ENCODE measurements around the gene SORCS3. TPM values are rescaled to one million over a fixed set of nuclear protein-coding genes. Genes with fewer than 3 reads are reported as not detected.

SORCS3 gene
- polyA plus RNA-seq, 4 donors = 4.2 to 21.8 (median 4.8) TPM

DNA sequence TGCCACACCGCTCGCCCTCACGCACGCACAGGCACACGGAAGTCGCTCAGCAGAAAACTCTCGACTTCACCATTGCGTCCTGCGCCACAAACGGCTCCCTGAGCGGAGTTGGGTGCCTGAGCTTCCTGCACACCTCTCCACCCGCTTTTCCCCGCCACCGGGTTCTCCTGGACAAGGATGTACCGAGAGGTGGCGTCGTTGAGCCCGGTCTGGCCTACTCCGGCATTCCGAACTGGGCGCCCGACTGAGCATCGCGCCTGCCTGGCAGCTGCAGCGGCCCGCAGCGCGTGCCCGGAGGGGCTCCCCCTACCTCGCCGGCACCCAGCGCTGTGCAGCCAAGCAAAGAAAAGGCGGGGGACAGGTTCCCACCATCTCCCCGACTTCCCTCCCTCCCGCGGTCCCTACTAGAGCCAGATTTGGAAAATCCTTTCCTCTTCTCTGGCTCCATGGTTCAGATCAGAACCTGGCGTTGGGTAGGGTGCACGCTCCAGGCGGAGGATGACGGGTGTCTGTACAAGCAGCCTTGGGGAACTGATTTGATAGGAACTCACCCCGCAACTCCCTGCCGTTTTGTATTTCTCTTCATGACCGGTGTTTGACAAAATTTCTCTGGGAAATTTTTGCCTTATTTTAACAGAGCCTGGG, 1.7 kb downstream of the SORCS3 start:
- DNase-seq (ENCODE audit: low read depth in 4 of 4, low spot score in 3 of 4) = peak in 2 of 4 donors; percentile 66 to 67

DNA sequence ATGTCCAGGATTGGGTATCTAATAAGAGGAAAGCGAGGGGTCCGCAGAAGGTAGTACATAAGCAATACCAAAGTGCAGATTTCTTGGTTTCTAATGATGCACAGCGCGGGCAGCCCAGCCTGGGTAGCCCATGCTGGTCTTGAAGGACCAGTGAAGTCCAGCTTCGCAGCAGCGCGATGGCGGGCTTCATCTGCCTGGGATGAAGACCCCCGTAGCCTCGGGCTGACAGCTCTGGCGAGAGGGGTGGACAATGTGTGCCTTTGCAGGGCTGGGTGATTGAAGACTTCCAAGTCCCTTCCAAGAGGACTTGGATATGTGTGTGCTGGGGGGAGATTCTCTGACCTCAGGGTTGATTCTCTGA, 2.2 kb downstream of the SORCS3 start:
- no peak for DNase-seq (ENCODE audit: low read depth in 4 of 4, low spot score in 3 of 4)

DNA sequence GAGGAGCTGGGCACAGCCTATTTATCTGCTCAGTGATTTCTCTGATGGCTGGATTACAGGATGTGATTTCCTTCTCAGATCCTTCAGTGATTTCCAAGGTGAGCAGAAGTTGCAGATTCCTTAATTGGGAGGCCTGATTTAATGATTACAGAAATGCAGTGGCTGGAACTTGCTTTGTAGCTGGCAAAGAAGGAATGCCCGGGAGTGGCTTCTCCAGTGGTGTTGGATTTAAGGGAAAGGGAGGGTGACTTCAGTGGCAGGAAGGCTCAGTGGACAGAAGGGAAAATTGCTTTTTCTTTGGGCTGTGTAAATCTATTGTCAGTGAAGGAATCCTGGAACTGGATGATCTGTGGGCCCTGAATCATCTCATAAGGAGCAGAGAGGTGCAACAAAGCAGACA, 5.1 kb downstream of the SORCS3 start:
- DNase-seq (ENCODE audit: low read depth in 4 of 4, low spot score in 3 of 4) = no peak

DNA sequence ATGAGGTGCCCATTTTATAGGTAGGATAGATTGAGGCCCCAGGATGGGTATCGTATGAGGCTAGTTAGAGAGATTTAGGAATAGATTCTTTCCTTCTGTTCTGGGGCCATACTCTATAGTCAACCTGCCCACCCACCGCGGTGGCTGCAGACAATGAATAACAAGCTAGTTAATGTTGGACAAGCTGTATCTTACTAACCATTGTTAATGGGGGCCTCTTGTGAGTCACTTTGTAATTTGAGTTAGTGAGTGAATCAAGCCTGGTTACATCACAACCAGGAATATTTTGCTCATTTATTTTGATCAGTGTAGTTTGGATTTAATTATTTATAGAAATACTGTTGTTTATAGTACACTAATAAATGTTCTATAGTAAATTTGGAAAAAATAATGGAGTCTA, 7.3 kb downstream of the SORCS3 start:
- no peak for DNase-seq (ENCODE audit: low read depth in 4 of 4, low spot score in 3 of 4)

DNA sequence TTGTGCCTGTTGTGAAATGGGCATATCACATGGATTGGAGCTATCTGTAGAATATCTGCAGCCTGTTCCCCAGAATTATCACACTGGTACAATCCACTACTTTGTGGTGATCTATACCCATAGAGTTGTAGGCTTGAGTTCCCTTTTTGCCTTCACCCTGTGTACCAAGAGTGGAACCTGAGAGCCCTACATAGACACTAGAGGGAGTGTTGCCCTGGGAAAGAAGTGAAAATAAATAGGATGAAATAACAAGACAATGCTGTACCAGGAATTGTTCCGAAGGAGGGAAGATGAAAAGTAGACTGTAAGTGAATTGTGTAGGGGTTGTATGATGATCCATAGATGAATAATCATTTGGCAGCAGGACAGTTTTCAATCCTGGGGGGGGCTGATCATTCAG, 9.0 kb downstream of the SORCS3 start:
- no peak for DNase-seq (ENCODE audit: low read depth in 4 of 4, low spot score in 3 of 4)

DNA sequence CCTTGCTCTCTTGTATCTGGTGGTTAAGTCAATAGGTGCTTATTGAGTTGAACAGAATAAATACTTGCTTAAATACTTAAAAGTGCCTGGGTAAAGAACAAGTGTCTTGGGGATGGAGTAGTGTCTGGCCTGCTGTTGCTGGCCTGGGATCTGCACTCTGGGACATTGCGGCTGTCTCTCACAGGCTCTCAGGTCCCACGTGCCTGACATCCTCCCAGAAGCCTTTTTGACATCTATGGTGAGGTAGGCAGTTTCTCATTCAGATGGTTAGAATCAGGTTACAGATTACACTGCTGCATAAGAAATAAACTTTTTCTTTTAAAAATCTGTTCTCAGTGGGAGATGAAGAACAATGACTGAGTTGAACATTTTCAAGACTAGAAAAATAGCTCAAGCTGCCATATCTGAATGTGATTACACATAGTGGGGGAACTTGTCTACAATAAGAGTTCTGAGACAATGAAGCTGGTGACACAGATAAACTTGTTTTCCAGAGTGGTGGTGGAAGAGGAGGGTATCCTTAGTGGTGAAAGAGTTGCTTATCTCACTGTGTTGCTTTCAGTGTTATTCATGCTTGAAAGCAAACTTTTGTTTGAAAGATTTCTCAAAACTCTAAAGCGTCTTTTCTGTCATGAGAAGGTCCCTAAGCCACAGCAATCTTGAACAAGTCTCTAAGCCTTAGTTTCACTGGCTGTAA, 9.7 kb downstream of the SORCS3 start:
- no peak for DNase-seq (ENCODE audit: low read depth in 4 of 4, low spot score in 3 of 4)

DNA sequence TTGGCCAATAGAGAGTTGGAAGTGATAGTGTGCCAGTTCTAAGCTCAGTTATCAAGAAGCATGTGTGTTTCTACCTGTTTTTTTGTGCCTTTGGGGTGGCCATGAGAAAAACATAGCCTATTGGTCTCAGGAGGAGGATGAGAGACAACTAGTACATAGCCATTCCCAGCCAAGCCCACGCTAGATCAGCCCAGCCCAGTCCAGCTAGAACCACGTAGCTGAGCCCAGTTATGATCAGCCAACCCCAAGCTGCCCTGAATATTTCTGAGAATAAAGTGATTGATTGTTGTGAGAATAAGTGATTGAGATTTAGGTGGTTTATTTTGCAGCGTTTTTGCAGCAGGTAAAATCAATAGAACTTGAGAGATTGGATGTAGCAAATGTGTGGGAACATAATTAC, 15.9 kb downstream of the SORCS3 start:
- no peak for DNase-seq (ENCODE audit: low read depth in 4 of 4, low spot score in 3 of 4)

DNA sequence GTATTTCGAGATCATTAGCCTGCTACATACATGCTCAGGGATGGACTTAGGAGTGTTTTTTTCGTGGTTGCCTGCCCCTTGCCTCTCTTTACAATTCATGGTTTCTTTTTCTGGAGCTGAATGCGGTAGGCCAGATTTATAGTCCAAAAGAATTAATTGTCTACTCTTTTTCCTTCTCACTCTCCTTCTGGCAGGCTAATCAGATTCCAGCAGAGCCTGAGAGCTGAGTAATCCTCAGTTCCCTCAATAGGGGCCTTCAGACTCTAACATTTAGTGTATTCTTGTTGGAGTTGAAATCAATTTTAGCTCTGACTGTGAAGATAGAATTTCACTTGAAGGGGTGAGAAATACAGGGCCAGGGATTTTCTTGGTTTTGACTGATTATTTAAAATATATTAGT, 16.4 kb downstream of the SORCS3 start:
- DNase-seq (ENCODE audit: low read depth in 4 of 4, low spot score in 3 of 4) = no peak

DNA sequence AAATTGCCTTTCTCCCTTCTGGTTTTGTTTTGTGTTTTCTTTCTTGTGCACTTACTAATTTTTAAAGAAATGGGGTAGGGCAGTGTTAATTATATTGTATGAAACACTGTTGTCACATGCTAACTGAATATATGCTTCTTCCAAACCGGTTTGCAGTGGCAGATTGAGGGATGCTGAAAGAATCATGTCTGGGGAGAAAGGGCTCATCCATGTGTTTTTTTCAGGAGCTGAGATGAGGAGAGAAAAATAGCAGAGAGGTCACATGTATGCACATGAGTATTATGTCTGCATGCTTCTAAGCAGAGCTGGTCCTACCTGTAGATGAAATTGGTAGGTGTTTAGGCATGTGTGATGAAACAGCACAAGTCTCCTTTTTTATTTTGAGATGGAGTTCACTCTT, 17.0 kb downstream of the SORCS3 start:
- DNase-seq (ENCODE audit: low read depth in 4 of 4, low spot score in 3 of 4) = no peak

DNA sequence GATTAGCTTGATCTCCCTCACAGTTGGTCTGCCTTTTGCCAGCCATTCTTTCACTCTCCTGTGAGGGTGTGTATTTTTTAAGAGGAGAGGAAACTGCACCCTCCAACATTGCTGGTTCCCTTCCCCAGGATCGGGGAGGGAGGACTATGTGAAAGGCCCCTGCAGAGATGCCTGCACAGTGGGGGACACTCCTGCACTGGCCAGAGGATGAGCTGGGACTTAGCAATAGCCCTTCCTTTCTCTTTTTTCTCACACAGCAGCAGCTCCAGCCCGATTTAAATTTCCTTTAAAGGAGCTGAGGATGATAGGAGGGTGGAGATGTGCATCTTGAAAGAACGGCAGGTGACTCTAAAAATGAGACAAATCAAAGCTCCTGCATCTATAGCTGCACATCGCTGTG, 18.7 kb downstream of the SORCS3 start:
- DNase-seq (ENCODE audit: low read depth in 4 of 4, low spot score in 3 of 4) = no peak

DNA sequence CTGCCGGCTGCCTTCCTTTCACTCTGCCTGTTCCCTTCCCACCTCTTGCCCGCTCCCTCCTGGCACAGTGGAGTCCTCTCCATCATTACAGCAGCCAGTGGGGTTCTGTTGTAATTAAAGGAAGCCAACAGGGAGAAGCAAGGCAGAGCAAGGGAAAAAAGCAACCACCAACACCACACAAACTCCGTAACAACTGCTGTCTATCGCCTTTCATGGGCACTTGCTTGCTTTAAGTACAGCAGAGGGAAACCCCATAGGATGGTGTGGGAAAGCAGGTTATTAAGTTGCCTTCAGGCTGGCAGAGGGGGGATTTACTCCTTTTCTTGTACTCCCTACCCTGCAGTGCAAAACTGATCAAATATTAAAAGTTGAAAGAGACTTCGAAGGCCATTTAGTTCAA, 22.0 kb downstream of the SORCS3 start:
- DNase-seq (ENCODE audit: low read depth in 4 of 4, low spot score in 3 of 4) = no peak

DNA sequence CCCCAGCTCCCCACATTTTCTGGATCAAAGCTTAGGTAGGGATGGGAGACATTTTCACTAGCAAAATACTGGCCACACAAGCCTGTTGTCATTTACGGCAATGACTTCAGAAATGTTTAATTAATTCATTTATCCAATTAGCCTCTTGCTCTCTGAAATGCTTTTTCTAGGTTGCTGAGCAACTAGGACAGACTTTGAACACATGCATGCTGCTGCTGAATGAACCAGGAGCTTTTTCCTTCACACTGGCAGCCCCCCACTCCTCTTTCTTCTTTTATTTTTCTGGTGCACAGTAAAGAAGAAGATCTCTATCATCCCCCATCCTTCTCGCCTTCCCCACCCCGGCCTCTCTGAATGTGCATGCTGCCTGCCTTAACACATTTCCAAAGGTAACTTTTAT, 22.5 kb downstream of the SORCS3 start:
- no peak for DNase-seq (ENCODE audit: low read depth in 4 of 4, low spot score in 3 of 4)

DNA sequence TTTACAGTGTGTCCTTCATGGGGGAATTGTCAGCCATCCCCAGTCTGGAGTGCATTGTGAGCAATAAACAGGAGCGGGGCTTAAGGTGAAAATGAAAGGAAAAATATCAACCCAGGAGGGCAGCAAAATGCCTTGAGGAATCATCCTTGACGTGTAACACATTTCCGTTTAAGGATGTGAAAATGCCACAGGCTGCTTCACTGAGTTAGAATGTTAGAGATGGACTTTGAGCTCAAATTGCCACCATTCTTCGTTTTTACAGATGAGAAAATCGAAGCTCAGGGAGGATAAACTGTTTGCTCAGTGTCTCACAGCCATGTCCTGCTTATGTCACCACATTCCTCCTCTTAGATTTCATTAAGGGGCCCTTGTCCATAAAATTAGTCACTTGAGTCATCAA, 23.1 kb downstream of the SORCS3 start:
- no peak for DNase-seq (ENCODE audit: low read depth in 4 of 4, low spot score in 3 of 4)

DNA sequence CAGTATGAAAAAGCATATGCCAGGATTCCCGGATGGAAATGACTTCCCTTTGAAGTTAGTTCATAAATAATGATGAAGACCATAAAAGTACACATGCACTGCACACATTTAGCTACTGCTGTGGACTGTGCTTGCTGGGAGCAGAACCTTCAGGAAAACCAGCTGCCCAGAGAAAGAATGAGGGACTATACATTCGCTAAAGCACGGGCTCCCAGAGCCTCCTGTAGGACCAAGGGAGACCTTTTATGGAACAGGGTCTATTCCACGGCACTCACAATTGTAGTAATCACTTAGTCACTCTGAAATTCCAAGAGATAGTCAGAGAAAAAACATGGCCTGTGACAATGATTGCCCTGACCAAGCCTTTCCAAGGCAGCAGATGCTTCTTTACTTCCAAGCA, 24.1 kb downstream of the SORCS3 start:
- no peak for DNase-seq (ENCODE audit: low read depth in 4 of 4, low spot score in 3 of 4)

DNA sequence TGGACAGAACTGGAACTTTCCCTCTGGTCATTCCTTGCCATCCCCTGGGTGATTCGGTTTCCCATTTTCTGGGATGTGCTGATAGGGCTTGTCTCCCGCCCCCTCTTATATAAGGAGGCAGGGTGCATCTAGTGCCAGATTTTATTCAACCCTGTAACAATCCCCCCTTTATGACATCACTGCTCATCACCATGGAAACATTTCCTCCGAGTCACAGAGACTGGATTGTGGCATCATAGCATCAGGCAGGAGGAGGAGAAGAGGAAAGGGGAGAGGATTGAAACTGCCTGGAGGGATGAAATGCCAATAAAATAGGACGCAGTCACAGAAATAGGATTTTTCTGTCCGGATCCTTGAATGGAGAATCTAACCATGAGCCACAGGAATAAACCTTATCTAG, 25.0 kb downstream of the SORCS3 start:
- DNase-seq (ENCODE audit: low read depth in 4 of 4, low spot score in 3 of 4) = no peak

DNA sequence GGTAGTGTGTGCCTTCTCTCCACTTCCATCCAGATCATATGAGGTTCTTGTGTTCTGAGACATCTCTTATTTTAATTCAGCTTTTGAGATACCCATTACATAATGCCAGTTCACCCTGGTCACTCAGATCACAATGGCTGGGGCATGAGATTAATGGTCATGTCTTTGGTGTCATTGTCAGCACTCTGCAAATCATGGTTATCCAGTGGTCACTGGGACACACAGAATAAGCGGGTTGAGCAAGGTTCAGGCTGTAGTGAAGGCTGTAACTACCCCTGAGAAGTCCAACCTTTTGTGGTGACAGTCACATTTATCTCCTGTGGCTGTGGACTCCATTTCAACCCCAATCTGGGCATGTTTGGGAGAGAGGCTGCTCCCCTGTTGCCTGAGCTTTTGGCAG, 35.8 kb downstream of the SORCS3 start:
- DNase-seq (ENCODE audit: low read depth in 4 of 4, low spot score in 3 of 4) = no peak

DNA sequence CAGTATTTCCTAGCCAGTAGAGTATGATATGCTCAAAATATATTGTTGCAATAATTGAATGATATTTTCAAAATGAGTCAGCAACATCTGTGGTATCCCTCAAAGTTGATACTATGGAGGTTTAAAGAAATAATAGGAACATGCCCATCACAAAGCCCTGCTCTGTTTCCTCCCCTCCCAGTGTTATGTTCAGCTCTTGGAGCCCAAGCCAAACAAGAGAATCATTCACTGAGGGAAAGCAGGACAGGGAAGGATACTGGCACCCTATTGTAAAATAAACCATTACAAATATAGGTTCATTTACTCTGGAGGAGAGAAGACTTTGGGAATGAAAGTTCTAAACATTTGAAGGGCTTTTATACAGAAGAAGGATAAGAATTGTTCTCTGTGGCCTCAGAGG, 37.6 kb downstream of the SORCS3 start:
- no peak for DNase-seq (ENCODE audit: low read depth in 4 of 4, low spot score in 3 of 4)

DNA sequence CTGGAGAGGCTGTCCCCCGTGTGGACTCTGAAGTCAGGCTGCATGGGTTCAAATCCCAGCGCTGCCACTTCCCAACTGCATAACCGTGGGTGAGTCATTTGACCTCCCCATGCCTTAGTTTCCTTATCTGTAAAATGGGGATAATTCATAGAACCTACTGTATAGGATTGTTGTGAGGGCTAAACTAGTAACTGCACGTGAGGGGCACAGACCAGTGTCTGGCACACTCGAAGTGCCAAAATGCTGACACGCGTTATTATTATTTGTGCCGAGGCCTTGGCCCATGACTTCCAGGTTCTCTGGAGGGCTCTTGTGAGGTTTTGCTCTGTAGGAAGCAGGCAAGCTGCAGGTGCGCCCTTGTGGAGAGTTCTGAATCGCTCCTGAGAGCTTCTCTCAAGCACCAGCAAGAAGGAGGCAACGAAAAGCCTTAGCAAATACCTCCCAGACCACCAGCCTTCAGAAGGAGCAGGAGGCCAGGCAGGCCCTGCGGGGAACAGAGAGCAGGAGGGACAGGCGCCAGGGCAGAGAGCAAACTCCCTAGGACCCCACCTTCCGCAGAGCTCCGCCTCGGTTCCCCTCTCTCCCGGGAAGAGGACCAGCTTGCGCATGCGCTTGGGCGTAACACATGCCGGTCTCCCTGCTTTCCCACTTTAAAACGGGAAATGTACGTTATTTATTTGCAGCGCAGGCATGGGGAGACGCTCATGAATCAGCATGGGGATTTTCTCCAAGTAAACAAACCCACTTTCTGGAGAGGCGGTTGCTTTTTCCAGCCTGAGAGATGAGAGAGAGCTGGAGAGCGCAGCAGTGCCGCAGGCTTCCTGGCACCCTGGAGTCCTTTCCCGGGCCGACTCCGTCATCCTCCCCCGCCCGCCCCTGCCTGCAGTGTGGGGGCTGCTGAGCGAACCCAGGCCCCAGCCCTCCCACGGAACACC, 39.6 kb downstream of the SORCS3 start:
- DNase-seq (ENCODE audit: low read depth in 4 of 4, low spot score in 3 of 4) = peak; percentile 11 to 41 (median 28)

DNA sequence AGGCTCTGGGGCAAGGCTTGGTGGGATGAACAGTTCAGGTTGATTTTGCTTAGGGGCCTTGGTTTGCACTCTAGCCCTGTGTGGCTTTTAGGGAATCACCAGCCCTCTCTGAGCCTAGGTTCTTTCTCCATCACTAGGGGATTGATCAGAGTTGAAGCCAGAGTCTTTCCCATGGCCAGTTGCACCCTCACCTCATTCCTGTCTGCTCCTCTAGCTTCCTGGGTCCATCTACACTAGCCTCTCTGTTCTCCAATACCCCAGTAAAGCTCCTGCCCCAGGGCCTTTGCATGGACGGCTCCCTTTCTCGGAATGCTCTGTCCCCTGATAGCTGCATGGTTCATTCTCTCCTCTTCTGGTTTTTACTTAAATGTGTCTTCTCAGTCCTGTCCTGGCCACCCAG, 40.4 kb downstream of the SORCS3 start:
- DNase-seq (ENCODE audit: low read depth in 4 of 4, low spot score in 3 of 4) = no peak

DNA sequence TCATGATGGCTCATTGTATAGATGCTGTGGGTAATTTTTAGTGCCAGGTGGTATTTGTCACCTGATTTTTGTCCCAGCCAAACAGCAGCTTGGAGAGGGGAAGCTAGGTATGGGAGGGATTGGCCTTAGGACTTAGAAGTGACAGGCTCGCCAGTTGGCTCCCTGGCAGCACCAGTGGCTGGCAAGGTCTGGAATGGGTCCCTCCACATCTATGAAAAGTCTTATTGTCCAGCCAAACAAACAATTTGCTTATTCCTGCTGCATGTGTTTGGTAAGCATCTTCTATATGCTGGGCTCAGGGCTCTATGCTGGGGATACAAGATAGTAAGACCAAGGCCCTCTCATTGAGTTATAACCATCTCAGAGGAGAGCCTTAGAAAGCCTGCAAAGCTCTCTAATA, 42.5 kb downstream of the SORCS3 start:
- DNase-seq (ENCODE audit: low read depth in 4 of 4, low spot score in 3 of 4) = no peak

DNA sequence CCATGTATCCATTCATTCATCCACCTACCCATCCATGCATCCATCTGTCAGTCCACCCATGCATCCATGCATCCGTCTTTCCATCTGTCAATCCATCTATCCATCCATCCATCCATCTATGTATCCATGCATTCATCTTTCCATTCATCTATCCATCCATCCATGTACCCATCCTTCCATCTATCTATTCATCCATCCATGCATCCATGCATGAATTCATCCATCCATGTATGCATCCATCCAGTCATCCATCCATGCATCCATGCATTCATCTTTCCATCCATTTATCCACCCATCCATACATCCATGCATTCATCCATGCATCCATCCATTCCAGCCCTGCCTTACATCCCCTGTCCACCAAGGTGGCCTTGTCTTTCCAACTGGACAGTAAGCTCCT, 45.7 kb downstream of the SORCS3 start:
- no peak for DNase-seq (ENCODE audit: low read depth in 4 of 4, low spot score in 3 of 4)
